VCaP (cell line): ENCODE results near the gene SPRYD4.
A peak's percentile ranks its signal among the peaks of the same experiment; 100 is the strongest.

Experiments
- H3K27ac ChIP-seq: fragments of 450-650 bp; 2 replicates; pipeline ENCODE4 v1.5.1; 2017
- TF ChIP-seq, protein P1 (sequence below): fragments of 450-650 bp; conservative IDR thresholded peaks from 2 replicates; pipeline ENCODE4 v1.5.1; 2017; ENCODE audit warnings: mild to moderate bottlenecking, moderate library complexity

SPRYD4 gene

DNA sequence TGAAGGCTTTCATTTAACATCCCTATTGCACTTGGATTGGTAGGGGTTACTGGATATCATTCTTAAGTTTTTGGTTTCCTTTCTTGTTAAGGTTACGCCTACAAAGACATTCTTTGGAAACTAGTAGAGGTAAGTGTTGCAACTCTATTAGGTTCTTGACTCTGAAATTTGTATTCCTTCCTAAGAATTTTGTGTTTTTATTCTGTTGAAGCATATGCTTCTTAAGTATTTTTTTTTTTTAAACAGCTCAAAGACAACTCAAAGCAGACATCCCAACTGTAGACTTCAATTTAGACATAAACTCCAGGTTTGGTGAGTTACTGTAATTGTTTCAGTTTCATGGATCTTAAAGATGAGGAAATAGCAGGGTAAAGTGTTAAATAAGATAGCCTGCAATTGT, 52.1 kb downstream of the SPRYD4 start:
- TF ChIP-seq, protein P1, sequence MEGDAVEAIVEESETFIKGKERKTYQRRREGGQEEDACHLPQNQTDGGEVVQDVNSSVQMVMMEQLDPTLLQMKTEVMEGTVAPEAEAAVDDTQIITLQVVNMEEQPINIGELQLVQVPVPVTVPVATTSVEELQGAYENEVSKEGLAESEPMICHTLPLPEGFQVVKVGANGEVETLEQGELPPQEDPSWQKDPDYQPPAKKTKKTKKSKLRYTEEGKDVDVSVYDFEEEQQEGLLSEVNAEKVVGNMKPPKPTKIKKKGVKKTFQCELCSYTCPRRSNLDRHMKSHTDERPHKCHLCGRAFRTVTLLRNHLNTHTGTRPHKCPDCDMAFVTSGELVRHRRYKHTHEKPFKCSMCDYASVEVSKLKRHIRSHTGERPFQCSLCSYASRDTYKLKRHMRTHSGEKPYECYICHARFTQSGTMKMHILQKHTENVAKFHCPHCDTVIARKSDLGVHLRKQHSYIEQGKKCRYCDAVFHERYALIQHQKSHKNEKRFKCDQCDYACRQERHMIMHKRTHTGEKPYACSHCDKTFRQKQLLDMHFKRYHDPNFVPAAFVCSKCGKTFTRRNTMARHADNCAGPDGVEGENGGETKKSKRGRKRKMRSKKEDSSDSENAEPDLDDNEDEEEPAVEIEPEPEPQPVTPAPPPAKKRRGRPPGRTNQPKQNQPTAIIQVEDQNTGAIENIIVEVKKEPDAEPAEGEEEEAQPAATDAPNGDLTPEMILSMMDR: no peak
- H3K27ac ChIP-seq: no peak overlapping the region

GRCh38 chr12:56521209-56521589, 52.8 kb downstream of the SPRYD4 start:
- H3K27ac ChIP-seq: peak overlapping the region; percentile 73
- TF ChIP-seq, protein P1: no peak

GRCh38 chr12:56521590-56522371, 53.4 kb downstream of the SPRYD4 start, which contains the start of gene RBMS2:
RBMS2 (plus strand) TSS chr12:56521820; CDS start chr12:56522024, 204 bp downstream.
- TF ChIP-seq, protein P1: no peak
- H3K27ac ChIP-seq: peak within 1 kb of the TSS; percentile 73

DNA sequence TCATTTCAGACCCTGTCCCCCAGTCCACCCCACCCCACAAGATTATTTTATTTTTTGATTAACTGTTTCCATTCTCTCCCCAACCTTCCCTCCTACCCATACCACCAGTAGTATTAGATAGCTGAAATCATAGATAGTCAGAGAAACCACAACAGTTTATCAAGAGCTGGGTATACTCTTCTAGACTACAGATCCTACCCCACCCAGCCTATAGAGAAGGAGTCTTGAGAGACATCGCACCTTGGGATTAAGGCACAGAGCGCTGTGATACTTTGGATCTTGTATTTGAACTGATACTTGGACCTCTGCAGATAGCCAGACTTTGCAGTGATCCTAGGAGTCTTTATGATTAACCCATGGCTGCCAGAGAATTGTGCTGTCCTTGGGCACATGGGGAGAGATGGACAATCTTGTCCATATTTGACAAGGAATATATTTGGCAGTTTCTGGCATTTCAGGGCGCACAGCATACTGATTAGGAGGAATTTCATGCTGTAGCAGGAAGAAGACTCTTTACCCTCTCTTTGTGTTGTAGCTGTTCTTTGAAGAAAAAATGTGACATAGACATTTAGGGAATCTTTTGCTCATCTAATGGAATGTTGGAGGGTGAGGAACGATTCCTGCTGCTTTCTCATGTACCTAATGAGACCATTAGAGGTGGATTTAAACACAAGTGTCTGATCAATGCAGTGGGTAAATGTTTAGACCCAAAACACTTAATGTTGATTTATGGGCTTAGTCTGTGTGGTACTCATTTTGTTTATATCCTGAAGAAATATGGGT, 54.2 kb downstream of the SPRYD4 start:
- peak overlapping the region; percentile 73 for H3K27ac ChIP-seq
- TF ChIP-seq, protein P1: no peak

DNA sequence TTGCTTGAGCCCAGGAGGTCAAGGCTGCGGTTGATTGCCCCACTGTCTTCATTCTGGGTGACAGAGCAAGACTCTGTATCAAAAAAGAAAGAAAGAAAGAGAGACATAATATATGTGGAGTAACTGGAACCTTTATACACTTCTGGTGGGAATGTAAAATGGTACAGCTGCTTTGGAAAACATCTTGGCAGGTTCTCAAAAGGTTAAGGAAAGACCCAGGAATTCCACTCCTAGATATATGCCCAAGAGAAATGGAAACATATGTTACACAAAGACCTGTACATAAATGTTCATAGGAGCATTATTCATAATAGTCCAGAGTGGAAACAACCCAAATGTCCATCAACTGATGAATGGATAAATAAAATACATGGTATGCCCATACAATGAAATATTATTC, 60.5 kb downstream of the SPRYD4 start:
- H3K27ac ChIP-seq: no peak overlapping the region

More for the DNA sequence above, 60.5 kb downstream of the SPRYD4 start:
- TF ChIP-seq, protein P1: no peak
